Cardiac muscle cell (in vitro differentiated cells and primary cell): ENCODE data around the gene TMEM221. TPM values are rescaled to one million over a fixed set of nuclear protein-coding genes. Genes with fewer than 3 reads are reported as not detected.
A peak's percentile ranks its signal among the peaks of the same experiment; 100 is the strongest.

Experiments used
- DNase-seq, 2 donors: peaks; one replicate each; pipeline versions ENCODE4 v3.0.0 to v3.0.0-alpha.2; 2010 to 2017; ENCODE audit warnings: low read depth in 1 of 2, low spot score in 1 of 2
- H3K27ac ChIP-seq: fragments of 200-600 bp; sonication (generic); 2 replicates; pipeline ENCODE4 v1.5.1; 2016
- H3K27me3 ChIP-seq: fragments of 200-600 bp; sonication (generic); 2 replicates; pipeline ENCODE4 v1.6.0; 2016; ENCODE audit warnings: control low read depth
- H3K36me3 ChIP-seq: fragments of 200-600 bp; sonication (generic); 2 replicates; pipeline ENCODE4 v1.5.1; 2016; ENCODE audit warnings: control low read depth
- H3K4me1 ChIP-seq: fragments of 200-600 bp; sonication (generic); 2 replicates; pipeline ENCODE4 v1.8.1; 2017; ENCODE audit warnings: low read depth, mild to moderate bottlenecking, mixed run types
- H3K4me3 ChIP-seq: fragments of 200-600 bp; sonication (generic); 2 replicates; pipeline ENCODE4 v1.5.1; 2016; ENCODE audit warnings: mild to moderate bottlenecking
- H3K9me3 ChIP-seq: fragments of 200-600 bp; sonication (generic); 2 replicates; pipeline ENCODE4 v1.5.1; 2017; ENCODE audit warnings: low read depth, mild to moderate bottlenecking, control low read depth
- CTCF ChIP-seq: IDR thresholded peaks from 2 replicates; pipeline ENCODE4 v1.5.1; 2012; ENCODE audit warnings: low read depth, mild to moderate bottlenecking, low read length
- polyA plus RNA-seq: library from polyadenylated mRNA; unstranded; fragments of >200 nt; fragmentation: Nextera tagmentation; extraction: Ambion mirVana; gene quantifications from 2 replicates; pipeline ENCODE4 v1.2.1, GENCODE V29; 2016
- total RNA-seq: library from RNA; depleted of rRNA; stranded (reverse); fragments of >200 nt; gene quantifications from 2 replicates; pipeline ENCODE4 v1.2.3, GENCODE V29; 2016

TMEM221 gene
- total RNA-seq (3.2 and 3.3 TPM in 2 replicates), polyA plus RNA-seq (5.7 and 6.0 TPM in 2 replicates)

GRCh38 chr19:17448131-17448967, at the start of gene TMEM221:
Gene TMEM221, minus strand, starts transcription at chr19:17448668. Its CDS starts 206 bp downstream, at chr19:17448462.
- DNase-seq: peak; percentile 49 to 71
- Histone ChIP-seq H3K36me3 (no peaks in the 10 kb centered on the region), H3K4me3 (peak within 1 kb of the TSS; percentile 52), H3K27ac (no peak within 1 kb of the TSS), H3K9me3 (no peaks in the 10 kb centered on the region), H3K4me1 (no peaks in the 10 kb centered on the region), H3K27me3 (peaks cover 16% of the 10 kb centered on the region)
- TF ChIP-seq CTCF: peak; percentile 62

- TF ChIP-seq CTCF: no peak
- H3K9me3 ChIP-seq: no peaks in the 10 kb centered on the region
- no peaks in the 10 kb centered on the region for H3K36me3 ChIP-seq
- H3K4me1 ChIP-seq: peaks cover 20% of the 10 kb centered on the region
- peak overlapping the region; percentile 83 for H3K27ac ChIP-seq
- no peaks in the 10 kb centered on the region for H3K27me3 ChIP-seq
- H3K4me3 ChIP-seq: no peak overlapping the region
- DNase-seq: no peak
Measured at GRCh38 chr19:17497149-17497798, 48.8 kb upstream of the TMEM221 start.

- Histone ChIP-seq H3K4me1 (peaks cover 20% of the 10 kb centered on the region), H3K27me3 (no peaks in the 10 kb centered on the region), H3K9me3 (no peaks in the 10 kb centered on the region), H3K4me3 (no peak overlapping the region), H3K36me3 (no peaks in the 10 kb centered on the region), H3K27ac (no peak overlapping the region)
- TF ChIP-seq CTCF: peak; percentile 97
- peak; percentile 75 to 79 for DNase-seq
Measured at GRCh38 chr19:17496337-17496997, 48.0 kb upstream of the TMEM221 start.

GRCh38 chr19:17495639-17496296, 47.3 kb upstream of the TMEM221 start:
- Histone ChIP-seq H3K4me3 (no peak overlapping the region), H3K27me3 (no peaks in the 10 kb centered on the region), H3K4me1 (peaks cover 20% of the 10 kb centered on the region), H3K9me3 (no peaks in the 10 kb centered on the region), H3K27ac (no peak overlapping the region), H3K36me3 (no peaks in the 10 kb centered on the region)
- TF ChIP-seq CTCF: no peak
- no peak for DNase-seq

- Histone ChIP-seq H3K36me3 (no peaks in the 10 kb centered on the region), H3K4me3 (no peak overlapping the region), H3K9me3 (no peaks in the 10 kb centered on the region), H3K27ac (no peak overlapping the region), H3K27me3 (no peaks in the 10 kb centered on the region), H3K4me1 (peaks cover 5% of the 10 kb centered on the region)
- no peak for DNase-seq
- TF ChIP-seq CTCF: no peak
Measured at GRCh38 chr19:17491287-17491686, 42.8 kb upstream of the TMEM221 start.
